HepG2 (cell line): ENCODE results near the gene CCSER1. TPM values are rescaled to one million over a fixed set of nuclear protein-coding genes. Genes with fewer than 3 reads are reported as not detected.
"Not testable (repeated sequence)": the region's sequence is repeated elsewhere in the genome, so short reads cannot be mapped to it uniquely, and the experiment has no call there.

ENCODE experiments used
- ATAC-seq: fragments of 200-7000 bp; cut with Tn5 transposase; 3 replicates; pipeline ENCODE4 v1.9.1; 2020; ENCODE audit warnings: mild to moderate bottlenecking, moderate library complexity
- BruUV-seq: library from RNA; stranded (reverse); fragments of 400-500 nt; replicated peaks from 2 replicates; lab custom pipeline; 2021; lab: Mats Ljungman, UMichigan
- CTCF ChIA-PET: fragments of 300-600 bp; formaldehyde crosslinking; extraction: SDS; loops from one replicate; lab custom pipeline; 2021; ENCODE audit warnings: low total read pairs, inconsistent platforms, low intra/inter-chr PET ratio; lab: Yijun Ruan, JAX
- POLR2A ChIA-PET: fragments of 350-600 bp; sonication (Branson Sonifier 250); formaldehyde crosslinking; loops from one replicate; lab custom pipeline; 2020; ENCODE audit warnings: antibody characterized with exemption, inconsistent platforms; lab: Yijun Ruan, JAX
- DNase-seq: peaks from one replicate; pipeline ENCODE4 v3.0.0-alpha.2; 2015; ENCODE audit warnings: low spot score
- FAIRE-seq: peaks from 3 replicates; lab custom pipeline; 2011; peaks lifted over from hg19 to GRCh38; lab: Jason Lieb, UNC
- H2AFZ ChIP-seq: one replicate; pipeline ENCODE4 v1.6.1; 2011; ENCODE audit warnings: low read length, inconsistent platforms
- H3K27ac ChIP-seq: fragments of 300-600 bp; 3 replicates; pipeline ENCODE4 v1.8.0; 2011; ENCODE audit warnings: mixed run types, mild to moderate bottlenecking, mixed read lengths, low read length, inconsistent platforms; ENCODE audit not compliant: insufficient read depth; ENCODE audit errors: extremely low read length
- H3K27me3 ChIP-seq, 2 experiments: fragments of 200-600 bp in 1 of 2; 2 replicates in 1 of 2; 3 replicates in 1 of 2; pipeline versions ENCODE4 v1.6.0 to v1.8.0; 2011; ENCODE audit warnings: low read length in 2 of 2, mild to moderate bottlenecking in 2 of 2, moderate library complexity in 2 of 2, inconsistent platforms in 1 of 2; ENCODE audit not compliant: insufficient read depth in 2 of 2, control insufficient read depth in 1 of 2
- H3K36me3 ChIP-seq, 2 experiments: fragments of 200-600 bp in 1 of 2; replicated peaks in 1 of 2; 2 replicates in 1 of 2; 3 replicates in 1 of 2; pipeline versions ENCODE4 v1.5.1 to v1.8.0; 2011; ENCODE audit warnings: low read length in 2 of 2, inconsistent platforms in 1 of 2; ENCODE audit not compliant: insufficient read depth in 2 of 2, control insufficient read depth in 1 of 2
- H3K4me1 ChIP-seq: 2 replicates; pipeline ENCODE4 v1.5.1; 2012; ENCODE audit warnings: low read length, inconsistent platforms; ENCODE audit not compliant: insufficient read depth
- H3K4me2 ChIP-seq: 2 replicates; pipeline ENCODE4 v1.6.0; 2011; ENCODE audit warnings: low read depth, low read length, inconsistent platforms
- H3K4me3 ChIP-seq, 3 experiments: fragments of 200-600 bp in 1 of 3; sonication (generic), shearing (Covaris generic) in 1 of 3; replicated peaks in 1 of 3; 2 replicates each; pipeline ENCODE4 v1.5.1; 2011 to 2016; ENCODE audit warnings: low read length in 3 of 3, inconsistent platforms in 2 of 3, low read depth in 2 of 3, mild to moderate bottlenecking in 2 of 3, control low read depth in 1 of 3, mixed read lengths in 1 of 3; ENCODE audit not compliant: insufficient read depth in 1 of 3
- H3K79me2 ChIP-seq: one replicate; pipeline ENCODE4 v1.6.1; 2011; ENCODE audit warnings: low read length, inconsistent platforms; ENCODE audit not compliant: insufficient read depth
- H3K9ac ChIP-seq: 2 replicates; pipeline ENCODE4 v1.6.0; 2011; ENCODE audit warnings: mild to moderate bottlenecking, low read depth, low read length, inconsistent platforms; ENCODE audit not compliant: insufficient read depth
- H3K9me3 ChIP-seq: 2 replicates; pipeline ENCODE4 v1.5.1; 2012; ENCODE audit warnings: mild to moderate bottlenecking, low read length
- H4K20me1 ChIP-seq: 2 replicates; pipeline ENCODE4 v1.6.0; 2011; ENCODE audit warnings: inconsistent platforms, mild to moderate bottlenecking, low read length, moderate library complexity; ENCODE audit not compliant: insufficient read depth
- CBX2 ChIP-seq, 2 experiments: fragments of 200-600 bp in 1 of 2; sonication (generic); formaldehyde crosslinking in 1 of 2; IDR thresholded peaks; 2 replicates each; pipeline versions ENCODE4 v1.7.0 to v1.8.1; 2018 to 2022; ENCODE audit warnings: low read depth in 2 of 2, low read length in 1 of 2, mild to moderate bottlenecking in 1 of 2, missing genetic modification reagents in 1 of 2
- KDM5B ChIP-seq: sonication (generic); formaldehyde crosslinking; IDR thresholded peaks from 2 replicates; pipeline ENCODE4 v1.4.0; 2020; ENCODE audit warnings: missing genetic modification reagents, mild to moderate bottlenecking, borderline replicate concordance
- KMT2A ChIP-seq: sonication (generic); formaldehyde crosslinking; IDR thresholded peaks from 2 replicates; pipeline ENCODE4 v1.4.0; 2020; ENCODE audit warnings: missing genetic modification reagents
- MAF1 ChIP-seq: sonication (generic); formaldehyde crosslinking; IDR thresholded peaks from 2 replicates; pipeline ENCODE4 v1.5.0; 2020; ENCODE audit warnings: missing genetic modification reagents, borderline replicate concordance
- NCOA5 ChIP-seq: sonication (generic); formaldehyde crosslinking; IDR thresholded peaks from 2 replicates; pipeline ENCODE4 v1.4.0; 2020; ENCODE audit warnings: missing genetic modification reagents
- RAD51 ChIP-seq: fragments of 450-650 bp; IDR thresholded peaks from 2 replicates; pipeline ENCODE4 v1.6.1; 2016; ENCODE audit warnings: borderline replicate concordance
- RARA ChIP-seq: IDR thresholded peaks from 2 replicates; pipeline ENCODE4 v1.6.1; 2016; ENCODE audit warnings: missing genetic modification reagents, missing compliant biosample characterization
- TAF1 ChIP-seq: sonication (generic); formaldehyde crosslinking; IDR thresholded peaks from 2 replicates; pipeline ENCODE4 v1.4.0; 2020; ENCODE audit warnings: missing genetic modification reagents
- ZNF572 ChIP-seq: sonication (generic); formaldehyde crosslinking; IDR thresholded peaks from 2 replicates; pipeline ENCODE4 v1.5.1; 2020; ENCODE audit warnings: mild to moderate bottlenecking, missing genetic modification reagents
- ZNF644 ChIP-seq: IDR thresholded peaks from 2 replicates; pipeline ENCODE4 v1.6.1; 2016; ENCODE audit warnings: low read depth
- ZSCAN29 ChIP-seq: sonication (generic); formaldehyde crosslinking; conservative IDR thresholded peaks from 2 replicates; pipeline ENCODE4 v1.4.0; 2020; ENCODE audit warnings: mild to moderate bottlenecking, missing genetic modification reagents
- WGBS: methylation state at CpG from one replicate; pipeline ENCODE4 v1.1.6; 2017; ENCODE audit warnings: low lambda C conversion rate; 5-methylcytosine and 5-hydroxymethylcytosine counted together
- in situ Hi-C: cut with HindIII; loops from 2 replicates; pipeline ENCODE4 v1.10.0; 2017; ENCODE audit warnings: low pct_unique_long_range_greater_than_20kb; ENCODE audit not compliant: extremely low pct_ligation_motif_present
- intact Hi-C: fragments of 100-400 bp; cut with micrococcal nuclease; formaldehyde crosslinking; loops from one replicate; pipeline ENCODE4 v1.10.0; 2022; ENCODE audit not compliant: unreplicated experiment
- polyA plus RNA-seq, 8 experiments: library from polyadenylated mRNA; depleted of rRNA in 3 of 8; stranded (reverse) in 7 of 8; unstranded in 1 of 8; fragments of >200 nt; fragmentation: Illumina TruSeq in 4 of 8; extraction: Trizol in 4 of 8; gene quantifications; 2 replicates each; pipeline versions ENCODE4 v1.2.1 to v1.2.3, GENCODE V29; 2011 to 2016; ENCODE audit warnings: low read depth in 4 of 8, missing spikeins in 1 of 8, mixed read lengths in 1 of 8; ENCODE audit not compliant: insufficient read depth in 1 of 8
- total RNA-seq, 5 experiments: library from RNA; depleted of rRNA; stranded (reverse); fragments of >200 nt; fragmentation: Illumina TruSeq; extraction: Trizol; gene quantifications; 2 replicates each; pipeline ENCODE4 v1.2.3, GENCODE V29; 2016; ENCODE audit warnings: low read depth in 1 of 5
- TF ChIP-seq, protein P1 (sequence below): sonication (generic); formaldehyde crosslinking; IDR thresholded peaks from 2 replicates; pipeline ENCODE4 v1.5.1; 2020; ENCODE audit warnings: missing genetic modification reagents, mild to moderate bottlenecking, borderline replicate concordance

The CCSER1 gene
- total and polyA plus RNA-seq, 2 of the 13 experiments (the other 11 are each of a cell fraction or from before 2014, with no cell fraction given): not detected

DNA sequence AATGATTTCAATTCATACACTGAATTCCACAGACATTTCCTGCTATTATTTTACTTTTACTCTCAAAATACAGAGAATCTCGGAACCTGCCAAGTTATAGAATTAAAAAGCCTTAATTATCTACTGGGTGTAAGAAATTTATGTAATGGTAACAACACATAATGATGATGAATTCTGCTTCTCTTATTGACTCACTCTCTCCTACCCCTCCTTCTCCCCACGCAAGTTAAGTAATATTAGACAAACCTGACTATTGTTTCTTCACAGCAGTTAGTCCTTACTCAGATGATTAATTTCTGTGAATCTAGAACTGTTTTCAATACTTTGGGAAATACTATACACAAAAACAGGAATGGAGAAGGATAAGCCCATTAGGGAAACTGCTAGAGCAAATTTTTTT, 762.0 kb downstream of the CCSER1 start (continued):
- no peak for TF ChIP-seq KMT2A (CRISPR knock-in tag)
- TF ChIP-seq NCOA5 (CRISPR knock-in tag): no peak

DNA sequence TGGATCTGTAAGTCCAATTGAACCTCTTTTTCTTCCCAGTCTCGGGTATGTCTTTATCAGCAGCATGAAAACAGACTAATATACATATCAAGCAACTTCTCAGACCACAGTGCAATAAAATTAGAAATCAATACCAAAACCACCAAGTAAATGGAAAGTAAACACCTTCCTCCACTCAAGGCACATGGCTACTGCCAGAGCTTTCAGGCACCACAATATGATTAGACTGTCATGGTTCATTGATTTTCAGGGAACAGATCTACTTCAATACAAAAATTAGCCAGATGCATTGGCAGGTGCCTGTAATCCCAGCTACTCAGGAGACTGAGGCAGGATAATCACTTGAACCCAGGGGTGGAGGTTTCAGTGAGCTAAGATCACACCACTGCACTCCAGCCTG, 776.2 kb downstream of the CCSER1 start:
- H3K36me3 ChIP-seq, DNase-seq, H3K79me2 ChIP-seq, H3K4me2 ChIP-seq, BruUV-seq, intact Hi-C loops, H2AFZ ChIP-seq, FAIRE-seq, CTCF ChIA-PET, H3K4me1 ChIP-seq, H3K27me3 ChIP-seq, POLR2A ChIA-PET, H3K27ac ChIP-seq, H4K20me1 ChIP-seq, H3K9ac ChIP-seq, ATAC-seq, H3K4me3 ChIP-seq, in situ Hi-C loops: not testable (repeated sequence)
- 0% methylated on average over 1 of the region's 1 CpG for WGBS
- H3K9me3 ChIP-seq: peaks cover 22% of the 10 kb centered on the region; the same call in 1 of the 2 replicates

- no peaks in the 10 kb centered on the region for H3K79me2 ChIP-seq
- peaks cover 22% of the 10 kb centered on the region; the same call in 1 of the 2 replicates for H3K9me3 ChIP-seq
- no peak overlapping the region for H3K4me3 ChIP-seq
- no peak overlapping the region for H3K4me2 ChIP-seq
- no peak overlapping the region for H2AFZ ChIP-seq
- in situ Hi-C loops: no loop called here
- no peaks in the 10 kb centered on the region for H3K36me3 ChIP-seq
- DNase-seq: no peak
- H3K27me3 ChIP-seq: no peaks in the 10 kb centered on the region
- H4K20me1 ChIP-seq: no peaks in the 10 kb centered on the region
- BruUV-seq: no TSS peak
- intact Hi-C loops: no loop called here
- no peak overlapping the region for H3K27ac ChIP-seq
- CTCF ChIA-PET: no interaction called here
- FAIRE-seq: no peak
- POLR2A ChIA-PET: no interaction called here
- no peak overlapping the region for H3K9ac ChIP-seq
- TF ChIP-seq TAF1 (CRISPR knock-in tag) (no peak), MAF1 (no peak), CBX2 (IDR thresholded peaks at IDR 0.05; ENCODE audit: low read depth, low read length) (no peak), CBX2 (CRISPR knock-in tag; IDR thresholded peaks at IDR 0.05; ENCODE audit: low read depth) (no peak), RAD51 (no peak), ZNF572 (CRISPR knock-in tag) (no peak), KDM5B (CRISPR knock-in tag) (no peak), ZNF644 (no peak), RARA (CRISPR knock-in tag) (no peak), ZSCAN29 (CRISPR knock-in tag) (no peak)
- TF ChIP-seq, protein P1, sequence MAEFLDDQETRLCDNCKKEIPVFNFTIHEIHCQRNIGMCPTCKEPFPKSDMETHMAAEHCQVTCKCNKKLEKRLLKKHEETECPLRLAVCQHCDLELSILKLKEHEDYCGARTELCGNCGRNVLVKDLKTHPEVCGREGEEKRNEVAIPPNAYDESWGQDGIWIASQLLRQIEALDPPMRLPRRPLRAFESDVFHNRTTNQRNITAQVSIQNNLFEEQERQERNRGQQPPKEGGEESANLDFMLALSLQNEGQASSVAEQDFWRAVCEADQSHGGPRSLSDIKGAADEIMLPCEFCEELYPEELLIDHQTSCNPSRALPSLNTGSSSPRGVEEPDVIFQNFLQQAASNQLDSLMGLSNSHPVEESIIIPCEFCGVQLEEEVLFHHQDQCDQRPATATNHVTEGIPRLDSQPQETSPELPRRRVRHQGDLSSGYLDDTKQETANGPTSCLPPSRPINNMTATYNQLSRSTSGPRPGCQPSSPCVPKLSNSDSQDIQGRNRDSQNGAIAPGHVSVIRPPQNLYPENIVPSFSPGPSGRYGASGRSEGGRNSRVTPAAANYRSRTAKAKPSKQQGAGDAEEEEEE (CRISPR knock-in tag): no peak
- no peaks in the 10 kb centered on the region for H3K4me1 ChIP-seq
- no peak for ATAC-seq
- 0% methylated on average over 1 of the region's 1 CpG for WGBS
Measured at GRCh38 chr4:90904021-90904420, 776.8 kb downstream of the CCSER1 start.
